H9 (cell line): ENCODE measurements around the gene EDA. TPM values are rescaled to one million over a fixed set of nuclear protein-coding genes. Genes with fewer than 3 reads are reported as not detected.

Experiments
- DNase-seq: peaks from one replicate; pipeline ENCODE4 v3.0.0-alpha.2; 2017
- H2AFZ ChIP-seq: one replicate; pipeline ENCODE4 v1.6.1; 2013; ENCODE audit warnings: mild to moderate bottlenecking, low read length, control low read depth, moderate library complexity
- H2AK5ac ChIP-seq: 2 replicates; pipeline ENCODE4 v1.6.1; 2013; ENCODE audit warnings: low read length, control low read depth, mixed read lengths; ENCODE audit not compliant: insufficient read length
- H2BK120ac ChIP-seq: one replicate; pipeline ENCODE4 v1.6.1; 2013; ENCODE audit warnings: low read depth, mild to moderate bottlenecking, low read length, control low read depth, inconsistent platforms; ENCODE audit not compliant: poor library complexity, severe bottlenecking
- H2BK12ac ChIP-seq: 2 replicates; pipeline ENCODE4 v1.6.1; 2013; ENCODE audit warnings: low read length, control low read depth, mixed read lengths, low read depth; ENCODE audit not compliant: insufficient read length
- H2BK15ac ChIP-seq: 2 replicates; pipeline ENCODE4 v1.6.1; 2013; ENCODE audit warnings: low read depth, low read length, control low read depth
- H2BK20ac ChIP-seq: one replicate; pipeline ENCODE4 v1.6.1; 2013; ENCODE audit warnings: low read depth, mild to moderate bottlenecking, low read length, control low read depth, inconsistent platforms; ENCODE audit not compliant: poor library complexity, severe bottlenecking
- H2BK5ac ChIP-seq: 2 replicates; pipeline ENCODE4 v1.6.1; 2013; ENCODE audit warnings: low read length, control low read depth, mixed read lengths; ENCODE audit not compliant: insufficient read length
- H3K14ac ChIP-seq: 2 replicates; pipeline ENCODE4 v1.6.1; 2013; ENCODE audit warnings: low read length, control low read depth; ENCODE audit not compliant: insufficient read depth
- H3K18ac ChIP-seq: 2 replicates; pipeline ENCODE4 v1.6.1; 2013; ENCODE audit warnings: low read depth, mild to moderate bottlenecking, mixed read lengths, low read length, control low read depth; ENCODE audit not compliant: insufficient read length
- H3K23ac ChIP-seq: 2 replicates; pipeline ENCODE4 v1.6.1; 2013; ENCODE audit warnings: low read length, control low read depth, mixed read lengths, low read depth; ENCODE audit not compliant: insufficient read length
- H3K23me2 ChIP-seq: 2 replicates; pipeline ENCODE4 v1.6.1; 2013; ENCODE audit warnings: low read depth, mild to moderate bottlenecking, mixed read lengths, low read length, control low read depth; ENCODE audit not compliant: insufficient read length, poor library complexity, severe bottlenecking
- H3K27ac ChIP-seq: 2 replicates; pipeline ENCODE4 v1.5.1; 2013; ENCODE audit warnings: low read length, control low read depth, mixed read lengths, low read depth; ENCODE audit not compliant: insufficient read length
- H3K27me3 ChIP-seq: 2 replicates; pipeline ENCODE4 v1.6.1; 2013; ENCODE audit warnings: low read length, control low read depth, inconsistent platforms; ENCODE audit not compliant: insufficient read depth
- H3K4ac ChIP-seq: 2 replicates; pipeline ENCODE4 v1.6.1; 2013; ENCODE audit warnings: low read depth, mild to moderate bottlenecking, control low read depth, inconsistent platforms, low read length, moderate library complexity
- H3K4me1 ChIP-seq: 2 replicates; pipeline ENCODE4 v1.6.1; 2013; ENCODE audit warnings: low read length, control low read depth, inconsistent platforms; ENCODE audit not compliant: insufficient read depth
- H3K4me2 ChIP-seq: 2 replicates; pipeline ENCODE4 v1.6.1; 2013; ENCODE audit warnings: low read length, control low read depth, mixed read lengths; ENCODE audit not compliant: insufficient read length, insufficient read depth
- H3K56ac ChIP-seq: 2 replicates; pipeline ENCODE4 v1.6.1; 2013; ENCODE audit warnings: low read depth, mild to moderate bottlenecking, mixed read lengths, low read length, control low read depth; ENCODE audit not compliant: insufficient read length
- H3K79me1 ChIP-seq: 2 replicates; pipeline ENCODE4 v1.6.1; 2013; ENCODE audit warnings: low read depth, mild to moderate bottlenecking, moderate library complexity, low read length, control low read depth, inconsistent platforms; ENCODE audit not compliant: insufficient read depth, poor library complexity, severe bottlenecking
- H3K79me2 ChIP-seq: 2 replicates; pipeline ENCODE4 v1.6.1; 2013; ENCODE audit warnings: low read length, control low read depth, inconsistent platforms; ENCODE audit not compliant: insufficient read depth
- H3K9ac ChIP-seq: 2 replicates; pipeline ENCODE4 v1.6.1; 2013; ENCODE audit warnings: low read length, control low read depth, mixed read lengths; ENCODE audit not compliant: insufficient read length; ENCODE audit errors: extremely low read depth
- H3K9me3 ChIP-seq: one replicate; pipeline ENCODE4 v1.6.1; 2013; ENCODE audit warnings: low read depth, low read length, inconsistent platforms; ENCODE audit not compliant: control insufficient read depth
- H3T11ph ChIP-seq: one replicate; pipeline ENCODE4 v1.6.1; 2013; ENCODE audit warnings: mild to moderate bottlenecking, low read length, control low read depth, inconsistent platforms
- H4K20me1 ChIP-seq: one replicate; pipeline ENCODE4 v1.6.1; 2013; ENCODE audit not compliant: control insufficient read depth, insufficient read length, insufficient read depth
- H4K5ac ChIP-seq: 2 replicates; pipeline ENCODE4 v1.6.1; 2013; ENCODE audit warnings: low read depth, mild to moderate bottlenecking, mixed read lengths, low read length, control low read depth; ENCODE audit not compliant: insufficient read length
- H4K8ac ChIP-seq: replicated peaks from 2 replicates; pipeline ENCODE4 v1.6.1; 2013; ENCODE audit warnings: low read length, control low read depth, mixed read lengths, low read depth; ENCODE audit not compliant: insufficient read length
- H4K91ac ChIP-seq: 2 replicates; pipeline ENCODE4 v1.6.1; 2013; ENCODE audit warnings: low read depth, mild to moderate bottlenecking, moderate library complexity, mixed read lengths, low read length, control low read depth; ENCODE audit not compliant: insufficient read length
- H3K27ac Mint-ChIP-seq, 3 experiments: 2 replicates in 2 of 3; 3 replicates in 1 of 3; pipeline ENCODE4 v1.8.0; 2020 to 2021; ENCODE audit warnings: mixed read lengths in 3 of 3, mild to moderate bottlenecking in 1 of 3, moderate library complexity in 1 of 3
- H3K27me3 Mint-ChIP-seq: 2 replicates; pipeline ENCODE4 v1.8.0; 2021; ENCODE audit warnings: low read depth, mild to moderate bottlenecking, moderate library complexity, mixed read lengths
- H3K36me3 Mint-ChIP-seq, 3 experiments: 2 replicates in 2 of 3; 3 replicates in 1 of 3; pipeline ENCODE4 v1.8.0; 2020 to 2021; ENCODE audit warnings: low read depth in 3 of 3, mixed read lengths in 3 of 3; ENCODE audit not compliant: insufficient read depth in 1 of 3
- H3K4me1 Mint-ChIP-seq, 2 experiments: 2 replicates each; pipeline ENCODE4 v1.8.0; 2020; ENCODE audit warnings: mixed read lengths in 2 of 2
- H3K4me3 Mint-ChIP-seq, 2 experiments: 2 replicates in 1 of 2; 3 replicates in 1 of 2; pipeline ENCODE4 v1.8.0; 2020 to 2021; ENCODE audit warnings: mild to moderate bottlenecking in 2 of 2, mixed read lengths in 2 of 2, moderate library complexity in 1 of 2
- H3K9me3 Mint-ChIP-seq, 2 experiments: 2 replicates in 1 of 2; 3 replicates in 1 of 2; pipeline ENCODE4 v1.8.0; 2020; ENCODE audit warnings: mild to moderate bottlenecking in 2 of 2, mixed read lengths in 2 of 2, moderate library complexity in 1 of 2
- WGBS: extraction: QIAGEN DNeasy Blood & Tissue Kit; methylation state at CpG from one replicate; pipeline ENCODE4 v1.1.7; 2013; ENCODE audit warnings: missing lambda C conversion rate, low lambda C conversion rate, mixed read lengths; ENCODE audit not compliant: insufficient read length; ENCODE audit errors: extremely low coverage; 5-methylcytosine and 5-hydroxymethylcytosine counted together
- total RNA-seq: library from RNA; stranded (reverse); gene quantifications from 2 replicates; pipeline ENCODE4 v1.2.1, GENCODE V29; 2021
- TF ChIP-seq, protein P1 (sequence below): fragments of 200-600 bp; sonication (generic); conservative IDR thresholded peaks from 3 replicates; pipeline ENCODE4 v1.8.0; 2021; ENCODE audit warnings: antibody characterized with exemption, mild to moderate bottlenecking

The EDA gene
- total RNA-seq, 1 experiment from 2014 or later: 7.7 TPM

DNA sequence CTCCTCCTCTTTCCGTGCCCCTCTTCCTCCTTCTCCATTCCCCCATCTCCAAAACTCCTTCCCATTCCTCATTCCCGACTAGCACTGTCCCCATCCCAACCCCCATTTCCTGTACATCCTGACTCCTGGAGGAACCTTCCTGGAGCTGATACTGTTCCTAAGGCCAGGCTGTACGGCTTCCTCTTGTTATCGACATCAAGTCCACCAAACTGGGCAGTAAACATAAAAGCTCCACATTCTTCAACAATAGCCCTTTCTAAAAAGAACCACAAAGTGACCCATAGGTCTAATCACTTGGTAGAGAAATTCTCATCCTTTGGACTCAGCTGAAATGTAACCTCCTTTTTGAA is 410.9 kb downstream of the EDA start:
- Mint-ChIP-seq H3K27me3 (peaks cover 1% of the 10 kb centered on the region; the same call in 1 of the 2 replicates), H3K4me3 (no peak overlapping the region), H3K27ac (no peak overlapping the region), H3K4me1 (peaks cover 3 to 12% of the 10 kb centered on the region in 2 experiments), H3K36me3 (peaks cover 0 to 10% (median 2%) of the 10 kb centered on the region in 3 experiments; a peak in 1 of 7 replicates), H3K9me3 (peaks cover 61 to 65% of the 10 kb centered on the region in 2 experiments)
- H2BK12ac ChIP-seq: no peak overlapping the region
- H2BK15ac ChIP-seq: no peak overlapping the region
- H4K5ac ChIP-seq: no peak overlapping the region
- H3K4me1 ChIP-seq: no peaks in the 10 kb centered on the region
- H3K27ac ChIP-seq: no peak overlapping the region
- H3K4me2 ChIP-seq: no peak overlapping the region
- H3K14ac ChIP-seq: no peak overlapping the region
- no peak overlapping the region for H2AFZ ChIP-seq
- H3K18ac ChIP-seq: no peak overlapping the region
- H4K20me1 ChIP-seq: no peaks in the 10 kb centered on the region
- 100% methylated on average over 2 of the region's 4 CpGs for WGBS
- H3K23me2 ChIP-seq: no peaks in the 10 kb centered on the region
- DNase-seq: no peak
- no peak overlapping the region for H2BK120ac ChIP-seq
- no peaks in the 10 kb centered on the region for H3K27me3 ChIP-seq
- no peak overlapping the region for H3K4ac ChIP-seq
- no peak overlapping the region for H2AK5ac ChIP-seq
- no peak overlapping the region for H3T11ph ChIP-seq
- no peaks in the 10 kb centered on the region for H3K79me1 ChIP-seq
- H2BK5ac ChIP-seq: no peak overlapping the region
- H3K9me3 ChIP-seq: peaks cover 26% of the 10 kb centered on the region
- no peak overlapping the region for H4K91ac ChIP-seq
- no peak overlapping the region for H3K23ac ChIP-seq
- H2BK20ac ChIP-seq: no peak overlapping the region
- no peak overlapping the region for H3K56ac ChIP-seq
- TF ChIP-seq, protein P1, sequence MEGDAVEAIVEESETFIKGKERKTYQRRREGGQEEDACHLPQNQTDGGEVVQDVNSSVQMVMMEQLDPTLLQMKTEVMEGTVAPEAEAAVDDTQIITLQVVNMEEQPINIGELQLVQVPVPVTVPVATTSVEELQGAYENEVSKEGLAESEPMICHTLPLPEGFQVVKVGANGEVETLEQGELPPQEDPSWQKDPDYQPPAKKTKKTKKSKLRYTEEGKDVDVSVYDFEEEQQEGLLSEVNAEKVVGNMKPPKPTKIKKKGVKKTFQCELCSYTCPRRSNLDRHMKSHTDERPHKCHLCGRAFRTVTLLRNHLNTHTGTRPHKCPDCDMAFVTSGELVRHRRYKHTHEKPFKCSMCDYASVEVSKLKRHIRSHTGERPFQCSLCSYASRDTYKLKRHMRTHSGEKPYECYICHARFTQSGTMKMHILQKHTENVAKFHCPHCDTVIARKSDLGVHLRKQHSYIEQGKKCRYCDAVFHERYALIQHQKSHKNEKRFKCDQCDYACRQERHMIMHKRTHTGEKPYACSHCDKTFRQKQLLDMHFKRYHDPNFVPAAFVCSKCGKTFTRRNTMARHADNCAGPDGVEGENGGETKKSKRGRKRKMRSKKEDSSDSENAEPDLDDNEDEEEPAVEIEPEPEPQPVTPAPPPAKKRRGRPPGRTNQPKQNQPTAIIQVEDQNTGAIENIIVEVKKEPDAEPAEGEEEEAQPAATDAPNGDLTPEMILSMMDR: no peak
- no peak overlapping the region for H3K9ac ChIP-seq
- H4K8ac ChIP-seq: no peak overlapping the region
- no peaks in the 10 kb centered on the region for H3K79me2 ChIP-seq
